K562 (cell line): ENCODE data around the gene TRPC4AP. TPM values are rescaled to one million over a fixed set of nuclear protein-coding genes. Genes with fewer than 3 reads are reported as not detected.

Source experiments
- ATF3 ChIP-seq, 2 experiments: fragments of 450-650 bp in 1 of 2; sonication (generic) in 1 of 2; formaldehyde crosslinking in 1 of 2; IDR thresholded peaks in 1 of 2; conservative IDR thresholded peaks in 1 of 2; 2 replicates each; pipeline versions ENCODE4 v1.6.1 to v1.8.1; 2016 to 2023; ENCODE audit warnings: mild to moderate bottlenecking in 2 of 2, moderate library complexity in 2 of 2, inconsistent platforms in 1 of 2, missing genetic modification reagents in 1 of 2
- CCNT2 ChIP-seq: IDR thresholded peaks from 2 replicates; pipeline ENCODE4 v1.6.1; 2011; ENCODE audit warnings: borderline replicate concordance, low read depth, mild to moderate bottlenecking, moderate library complexity, mixed read lengths, low read length; ENCODE audit not compliant: insufficient read length; ENCODE audit errors: extremely low read depth
- CEBPB ChIP-seq: fragments of 450-650 bp; IDR thresholded peaks from 2 replicates; pipeline ENCODE4 v1.6.1; 2016; ENCODE audit warnings: missing genetic modification characterization, missing compliant biosample characterization
- ELF1 ChIP-seq: fragments of 200-800 bp; sonication (Bioruptor generic); IDR thresholded peaks from 2 replicates; pipeline ENCODE4 v1.6.1; 2016; ENCODE audit warnings: missing genetic modification characterization, missing compliant biosample characterization
- ELF2 ChIP-seq: fragments of 250-450 bp; sonication (Bioruptor Pico); IDR thresholded peaks from 2 replicates; pipeline ENCODE4 v1.5.0; 2021; ENCODE audit warnings: mild to moderate bottlenecking
- GATA2 ChIP-seq: sonication (generic); formaldehyde crosslinking; IDR thresholded peaks from 2 replicates; pipeline ENCODE4 v1.4.0; 2020; ENCODE audit warnings: mild to moderate bottlenecking, missing genetic modification reagents
- HDAC8 ChIP-seq: fragments of 450-650 bp; IDR thresholded peaks from 2 replicates; pipeline ENCODE4 v1.6.1; 2016; ENCODE audit warnings: mild to moderate bottlenecking, missing genetic modification characterization, moderate library complexity, missing compliant biosample characterization
- HMBOX1 ChIP-seq: sonication (generic); IDR thresholded peaks from 2 replicates; pipeline ENCODE4 v1.6.1; 2016
- HSF4 ChIP-seq: fragments of 250-450 bp; sonication (Bioruptor Pico); IDR thresholded peaks from 2 replicates; pipeline ENCODE4 v2.1.2; 2022; ENCODE audit warnings: mild to moderate bottlenecking, moderate library complexity, borderline replicate concordance
- PPARD ChIP-seq: fragments of 250-450 bp; sonication (Bioruptor Pico); IDR thresholded peaks from 2 replicates; pipeline ENCODE4 v1.8.0; 2022; ENCODE audit warnings: inconsistent platforms, mild to moderate bottlenecking, moderate library complexity
- RCOR1 ChIP-seq, 2 experiments: IDR thresholded peaks; 2 replicates each; pipeline ENCODE4 v1.6.1; 2012; ENCODE audit warnings: low read depth in 2 of 2, low read length in 2 of 2, borderline replicate concordance in 1 of 2, improper control_type of control experiment in 1 of 2
- RUNX1 ChIP-seq: sonication (generic); IDR thresholded peaks from 2 replicates; pipeline ENCODE4 v1.6.1; 2016; ENCODE audit warnings: antibody characterized with exemption, low read depth
- SMAD1 ChIP-seq: fragments of 150-350 bp; IDR thresholded peaks from 2 replicates; pipeline ENCODE4 v1.6.1; 2014; ENCODE audit warnings: low read length, low read depth; ENCODE audit not compliant: partially characterized antibody
- SMAD4 ChIP-seq: fragments of 250-450 bp; sonication (Bioruptor Pico); conservative IDR thresholded peaks from 2 replicates; pipeline ENCODE4 v1.8.0; 2021; ENCODE audit warnings: inconsistent platforms, mild to moderate bottlenecking, moderate library complexity
- TCF7L2 ChIP-seq: fragments of 150-350 bp; IDR thresholded peaks from 2 replicates; pipeline ENCODE4 v1.6.1; 2016; ENCODE audit warnings: low read depth, mild to moderate bottlenecking, low read length, moderate library complexity
- WHSC1 ChIP-seq: IDR thresholded peaks from one replicate; pipeline ENCODE4 v1.6.1; 2012; ENCODE audit warnings: low read length, control low read depth, inconsistent platforms
- ZNF239 ChIP-seq: fragments of 250-450 bp; sonication (Bioruptor Pico); IDR thresholded peaks from 2 replicates; pipeline ENCODE4 v1.4.0; 2020; ENCODE audit warnings: mild to moderate bottlenecking
- polyA plus RNA-seq, 8 experiments: library from polyadenylated mRNA; depleted of rRNA in 4 of 8; stranded (reverse) in 5 of 8; unstranded in 3 of 8; fragments of >200 nt; fragmentation: Nextera tagmentation in 2 of 8; fragmentation: Illumina TruSeq in 1 of 8; extraction: Ambion mirVana in 2 of 8; extraction: Trizol in 1 of 8; gene quantifications; 2 replicates each; pipeline versions ENCODE4 v1.2.1 to v1.2.3, GENCODE V29; 2011 to 2014; ENCODE audit warnings: inconsistent platforms in 1 of 8, missing spikeins in 1 of 8
- total RNA-seq, 7 experiments: library from RNA; depleted of rRNA in 6 of 7; stranded (reverse); fragments of >200 nt in 6 of 7; fragmentation: Illumina TruSeq in 2 of 7; extraction: Trizol in 2 of 7; gene quantifications; 2 replicates each; pipeline versions ENCODE4 v1.2.1 to v1.2.3, GENCODE V29; 2011 to 2021; ENCODE audit warnings: low replicate concordance in 1 of 7
- TF ChIP-seq, protein P1 (sequence below), 2 experiments: fragments of 200-800 bp in 1 of 2; sonication (Bioruptor generic) in 1 of 2; sonication (generic) in 1 of 2; formaldehyde crosslinking in 1 of 2; IDR thresholded peaks in 1 of 2; conservative IDR thresholded peaks in 1 of 2; 2 replicates each; pipeline versions ENCODE4 v1.5.0 to v1.6.1; 2016 to 2020; ENCODE audit warnings: missing compliant biosample characterization in 1 of 2, missing genetic modification characterization in 1 of 2, missing genetic modification reagents in 1 of 2
- TF ChIP-seq, protein P2 (sequence below): sonication (generic); formaldehyde crosslinking; IDR thresholded peaks from 2 replicates; pipeline ENCODE4 v1.8.0; 2023; ENCODE audit warnings: mild to moderate bottlenecking, missing genetic modification reagents
- TF ChIP-seq, protein P3 (sequence below): fragments of 200-800 bp; sonication (Bioruptor generic); IDR thresholded peaks from 2 replicates; pipeline ENCODE4 v1.6.1; 2017; ENCODE audit warnings: missing genetic modification characterization, missing compliant biosample characterization

TRPC4AP gene
- total and polyA plus RNA-seq, 9 of the 15 experiments (the other 6 are each of a cell fraction or from before 2014, with no cell fraction given), result 2.3 to 70.3 (median 33.3) TPM

GRCh38 chr20:35120012-35120701 lies 27.6 kb upstream of the TRPC4AP start (continued):
- TF ChIP-seq TCF7L2, result no peak
- peak in 1 of 2 experiments; percentile 59; a peak in 2 of 4 replicates for TF ChIP-seq RCOR1 (IDR thresholded peaks at IDR 0.05; ENCODE audit: borderline replicate concordance in 1 of 2, low read depth in 2 of 2, low read length in 2 of 2)
- peak; percentile 78 for TF ChIP-seq HMBOX1
- TF ChIP-seq, protein P1, sequence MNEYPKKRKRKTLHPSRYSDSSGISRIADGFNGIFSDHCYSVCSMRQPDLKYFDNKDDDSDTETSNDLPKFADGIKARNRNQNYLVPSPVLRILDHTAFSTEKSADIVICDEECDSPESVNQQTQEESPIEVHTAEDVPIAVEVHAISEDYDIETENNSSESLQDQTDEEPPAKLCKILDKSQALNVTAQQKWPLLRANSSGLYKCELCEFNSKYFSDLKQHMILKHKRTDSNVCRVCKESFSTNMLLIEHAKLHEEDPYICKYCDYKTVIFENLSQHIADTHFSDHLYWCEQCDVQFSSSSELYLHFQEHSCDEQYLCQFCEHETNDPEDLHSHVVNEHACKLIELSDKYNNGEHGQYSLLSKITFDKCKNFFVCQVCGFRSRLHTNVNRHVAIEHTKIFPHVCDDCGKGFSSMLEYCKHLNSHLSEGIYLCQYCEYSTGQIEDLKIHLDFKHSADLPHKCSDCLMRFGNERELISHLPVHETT (CRISPR knock-in tag; conservative IDR thresholded peaks at IDR 0.05 in 1 of 2, IDR thresholded peaks at IDR 0.05 in 1 of 2), result peak in 1 of 2 experiments; percentile 89; a peak in 2 of 4 replicates
- TF ChIP-seq GATA2, result peak; percentile 81
- TF ChIP-seq, protein P2, sequence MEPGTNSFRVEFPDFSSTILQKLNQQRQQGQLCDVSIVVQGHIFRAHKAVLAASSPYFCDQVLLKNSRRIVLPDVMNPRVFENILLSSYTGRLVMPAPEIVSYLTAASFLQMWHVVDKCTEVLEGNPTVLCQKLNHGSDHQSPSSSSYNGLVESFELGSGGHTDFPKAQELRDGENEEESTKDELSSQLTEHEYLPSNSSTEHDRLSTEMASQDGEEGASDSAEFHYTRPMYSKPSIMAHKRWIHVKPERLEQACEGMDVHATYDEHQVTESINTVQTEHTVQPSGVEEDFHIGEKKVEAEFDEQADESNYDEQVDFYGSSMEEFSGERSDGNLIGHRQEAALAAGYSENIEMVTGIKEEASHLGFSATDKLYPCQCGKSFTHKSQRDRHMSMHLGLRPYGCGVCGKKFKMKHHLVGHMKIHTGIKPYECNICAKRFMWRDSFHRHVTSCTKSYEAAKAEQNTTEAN (CRISPR knock-in tag), result no peak
- no peak for TF ChIP-seq CCNT2
- no peak for TF ChIP-seq WHSC1
- TF ChIP-seq CEBPB, result peak; percentile 65
- 0 out of 2 replicates have a peak, but pooled peaks have one; percentile 9 for TF ChIP-seq ELF1 (tag)
- no peak for TF ChIP-seq ZNF239
- TF ChIP-seq ATF3 (IDR thresholded peaks at IDR 0.05), result peak; percentile 96
- TF ChIP-seq ATF3 (CRISPR knock-in tag; conservative IDR thresholded peaks at IDR 0.05), result peak; percentile 83; the same call in 1 of the 2 replicates
- no peak for TF ChIP-seq ELF2 (CRISPR knock-in tag)
- TF ChIP-seq, protein P3, sequence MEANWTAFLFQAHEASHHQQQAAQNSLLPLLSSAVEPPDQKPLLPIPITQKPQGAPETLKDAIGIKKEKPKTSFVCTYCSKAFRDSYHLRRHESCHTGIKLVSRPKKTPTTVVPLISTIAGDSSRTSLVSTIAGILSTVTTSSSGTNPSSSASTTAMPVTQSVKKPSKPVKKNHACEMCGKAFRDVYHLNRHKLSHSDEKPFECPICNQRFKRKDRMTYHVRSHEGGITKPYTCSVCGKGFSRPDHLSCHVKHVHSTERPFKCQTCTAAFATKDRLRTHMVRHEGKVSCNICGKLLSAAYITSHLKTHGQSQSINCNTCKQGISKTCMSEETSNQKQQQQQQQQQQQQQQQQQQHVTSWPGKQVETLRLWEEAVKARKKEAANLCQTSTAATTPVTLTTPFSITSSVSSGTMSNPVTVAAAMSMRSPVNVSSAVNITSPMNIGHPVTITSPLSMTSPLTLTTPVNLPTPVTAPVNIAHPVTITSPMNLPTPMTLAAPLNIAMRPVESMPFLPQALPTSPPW (CRISPR knock-in tag), result peak; percentile 65
- TF ChIP-seq HSF4 (CRISPR knock-in tag), result peak; percentile 6; the same call in 1 of the 2 replicates
- TF ChIP-seq SMAD1, result no peak
- TF ChIP-seq HDAC8 (tag), result no peak; the same call in 1 of the 2 replicates
- TF ChIP-seq RUNX1, result no peak
- TF ChIP-seq PPARD (CRISPR knock-in tag), result no peak
- TF ChIP-seq SMAD4 (CRISPR knock-in tag), result peak; percentile 89
